ENCODE results near the gene ITPR1. TPM values are rescaled to one million over a fixed set of nuclear protein-coding genes. Genes with fewer than 3 reads are reported as not detected.

ITPR1 gene
- total RNA-seq, 2 donors from 2014 or later, result 136 to 147 TPM

- intact Hi-C loops (cut with DNase I), result no loop called here
- DNase-seq (ENCODE audit: low spot score), result no peak
These were observed 30.9 kb downstream of the ITPR1 start for GRCh38 chr3:4523710-4524698.

GRCh38 chr3:4525560-4526223 lies 32.5 kb downstream of the ITPR1 start:
- intact Hi-C loops (cut with DNase I), result no loop called here
- DNase-seq (ENCODE audit: low spot score), result no peak

- intact Hi-C loops (cut with DNase I), result no loop called here
- no peak for DNase-seq (ENCODE audit: low spot score)
These were observed 35.2 kb downstream of the ITPR1 start for GRCh38 chr3:4528320-4528719.

- no peak for DNase-seq (ENCODE audit: low spot score)
- intact Hi-C loops (cut with DNase I), result no loop called here
These were observed 35.9 kb downstream of the ITPR1 start for GRCh38 chr3:4528819-4529600.

GRCh38 chr3:4529876-4530588 lies 36.9 kb downstream of the ITPR1 start:
- DNase-seq (ENCODE audit: low spot score), result no peak
- intact Hi-C loops (cut with DNase I), result no loop called here

- intact Hi-C loops (cut with DNase I), result no loop called here
- DNase-seq (ENCODE audit: low spot score), result no peak
These were observed 38.4 kb downstream of the ITPR1 start for GRCh38 chr3:4531478-4532025.

- DNase-seq (ENCODE audit: low spot score), result no peak
- intact Hi-C loops (cut with DNase I), result no loop called here
These were observed 39.5 kb downstream of the ITPR1 start for GRCh38 chr3:4532535-4533112.

- intact Hi-C loops (cut with DNase I), result no loop called here
- no peak for DNase-seq (ENCODE audit: low spot score)
These were observed 40.6 kb downstream of the ITPR1 start for GRCh38 chr3:4533489-4534443.

GRCh38 chr3:4534906-4535305 lies 41.8 kb downstream of the ITPR1 start:
- intact Hi-C loops (cut with DNase I), result no loop called here
- DNase-seq (ENCODE audit: low spot score), result no peak

- no peak for DNase-seq (ENCODE audit: low spot score)
- intact Hi-C loops (cut with DNase I), result no loop called here
These were observed 43.1 kb downstream of the ITPR1 start for GRCh38 chr3:4536260-4536659.

- DNase-seq (ENCODE audit: low spot score), result no peak
- intact Hi-C loops (cut with DNase I), result no loop called here
These were observed 47.1 kb downstream of the ITPR1 start for GRCh38 chr3:4540267-4540666.

GRCh38 chr3:4543110-4543509 lies 50.0 kb downstream of the ITPR1 start:
- DNase-seq (ENCODE audit: low spot score), result no peak
- intact Hi-C loops (cut with DNase I), result no loop called here

GRCh38 chr3:4546346-4547178 lies 53.4 kb downstream of the ITPR1 start:
- no peak for DNase-seq (ENCODE audit: low spot score)
- intact Hi-C loops (cut with DNase I), result no loop called here

- intact Hi-C loops (cut with DNase I), result no loop called here
- no peak for DNase-seq (ENCODE audit: low spot score)
These were observed 54.7 kb downstream of the ITPR1 start for GRCh38 chr3:4547799-4548198.

GRCh38 chr3:4548356-4548755 lies 55.2 kb downstream of the ITPR1 start:
- intact Hi-C loops (cut with DNase I), result no loop called here
- no peak for DNase-seq (ENCODE audit: low spot score)

GRCh38 chr3:4548780-4549179 lies 55.6 kb downstream of the ITPR1 start:
- intact Hi-C loops (cut with DNase I), result no loop called here
- DNase-seq (ENCODE audit: low spot score), result no peak

GRCh38 chr3:4549896-4550295 lies 56.7 kb downstream of the ITPR1 start:
- DNase-seq (ENCODE audit: low spot score), result no peak
- intact Hi-C loops (cut with DNase I), result no loop called here
